Smooth muscle cell (in vitro differentiated cells): ENCODE results near the gene XNDC1N. TPM values are rescaled to one million over a fixed set of nuclear protein-coding genes. Genes with fewer than 3 reads are reported as not detected.

ENCODE experiments used
- polyA plus RNA-seq: library from polyadenylated mRNA; unstranded; fragments of >200 nt; fragmentation: Nextera tagmentation; extraction: Ambion mirVana; gene quantifications from 2 replicates; pipeline ENCODE4 v1.2.1, GENCODE V29; 2016
- total RNA-seq: library from RNA; depleted of rRNA; stranded (reverse); fragments of >200 nt; gene quantifications from 2 replicates; pipeline ENCODE4 v1.2.3, GENCODE V29; 2014

Gene XNDC1N
- total and polyA plus RNA-seq, 2 experiments from 2014 or later = 1.1 to 1.4 TPM

Other genes with a start within 250 kb of the XNDC1N start
- gene DEFB108B, start 95.4 kb downstream of the XNDC1N start, total RNA-seq = not detected in 2 replicates
- not detected in 2 replicates for gene DEFB108B, start 95.4 kb downstream of the XNDC1N start, polyA plus RNA-seq
- gene DEFB131B, start 50.1 kb downstream of the XNDC1N start, total RNA-seq = not detected in 2 replicates
- not detected in 2 replicates for gene DEFB131B, start 50.1 kb downstream of the XNDC1N start, polyA plus RNA-seq
- 35.3 and 49.5 TPM in 2 replicates for gene RNF121, start 452 bp upstream of the XNDC1N start, total RNA-seq
- gene RNF121, start 452 bp upstream of the XNDC1N start, polyA plus RNA-seq = 34.4 and 34.9 TPM in 2 replicates
- gene IL18BP, start 70.3 kb upstream of the XNDC1N start, total RNA-seq = 4.5 and 10.5 TPM in 2 replicates
- 0.55 and 4.6 TPM in 2 replicates for gene IL18BP, start 70.3 kb upstream of the XNDC1N start, polyA plus RNA-seq
- gene NUMA1, start 151.9 kb upstream of the XNDC1N start, total RNA-seq = 79.4 and 107 TPM in 2 replicates
- 72.4 and 92.1 TPM in 2 replicates for gene NUMA1, start 151.9 kb upstream of the XNDC1N start, polyA plus RNA-seq
- 1.1 and 3.4 TPM in 2 replicates for gene LRRC51, start 152.3 kb upstream of the XNDC1N start, total RNA-seq
- gene LRRC51, start 152.3 kb upstream of the XNDC1N start, polyA plus RNA-seq = 6.1 and 7.1 TPM in 2 replicates
- 72.2 and 74.1 TPM in 2 replicates for gene LAMTOR1, start 174.7 kb upstream of the XNDC1N start, total RNA-seq
- 117 and 148 TPM in 2 replicates for gene LAMTOR1, start 174.7 kb upstream of the XNDC1N start, polyA plus RNA-seq
- not detected in 2 replicates for gene TOMT, start 177.3 kb upstream of the XNDC1N start, total RNA-seq
- gene TOMT, start 177.3 kb upstream of the XNDC1N start, polyA plus RNA-seq = not detected in 2 replicates
- gene ANAPC15, start 184.1 kb upstream of the XNDC1N start, total RNA-seq = 12.2 and 19.0 TPM in 2 replicates
- 42.2 and 51.9 TPM in 2 replicates for gene ANAPC15, start 184.1 kb upstream of the XNDC1N start, polyA plus RNA-seq
- not detected in 2 replicates for gene FOLR3, start 207.1 kb upstream of the XNDC1N start, total RNA-seq
- gene FOLR3, start 207.1 kb upstream of the XNDC1N start, polyA plus RNA-seq = not detected in 2 replicates